T1000 (cell line): ENCODE measurements around the gene RAB3IP.
"Not testable (repeated sequence)": the region's sequence is repeated elsewhere in the genome, so short reads cannot be mapped to it uniquely, and the experiment has no call there.

ENCODE experiments used
- DNase-seq: peaks from one replicate; lab custom pipeline; 2025; ENCODE audit warnings: mixed read lengths; lab: John Stamatoyannopoulos, UW

RAB3IP gene

GRCh38 chr12:69834576-69834975, 95.9 kb downstream of the RAB3IP start:
- DNase-seq, result no peak

- no peak for DNase-seq
Measured at GRCh38 chr12:69835081-69835480, 96.4 kb downstream of the RAB3IP start.

GRCh38 chr12:69836015-69836414, 97.4 kb downstream of the RAB3IP start:
- no peak for DNase-seq

GRCh38 chr12:69837191-69837590, 98.5 kb downstream of the RAB3IP start:
- DNase-seq, result no peak

GRCh38 chr12:69837657-69838415, 99.2 kb downstream of the RAB3IP start:
- no peak for DNase-seq

- DNase-seq, result no peak
Measured at GRCh38 chr12:69840727-69841126, 102.1 kb downstream of the RAB3IP start.

- no peak for DNase-seq
Measured at GRCh38 chr12:69843608-69844007, 104.9 kb downstream of the RAB3IP start.

GRCh38 chr12:69844416-69844815, 105.8 kb downstream of the RAB3IP start:
- DNase-seq, result no peak

GRCh38 chr12:69844836-69845235, 106.2 kb downstream of the RAB3IP start:
- DNase-seq, result no peak

GRCh38 chr12:69846976-69847375, 108.3 kb downstream of the RAB3IP start:
- DNase-seq, result no peak

GRCh38 chr12:69851976-69852375, 113.3 kb downstream of the RAB3IP start:
- DNase-seq, result no peak

- not testable (repeated sequence) for DNase-seq
Measured at GRCh38 chr12:69853176-69853961, 114.7 kb downstream of the RAB3IP start.

- DNase-seq, result no peak
Measured at GRCh38 chr12:69866698-69867097, 128.0 kb downstream of the RAB3IP start.

- DNase-seq, result no peak
Measured at GRCh38 chr12:69868695-69869094, 130.0 kb downstream of the RAB3IP start.

- no peak for DNase-seq
Measured at GRCh38 chr12:69872804-69873203, 134.1 kb downstream of the RAB3IP start.
